Hypothalamus (tissue), 51 donors: Measurements from ENCODE around the gene OCA2.

Experiments
- DNase-seq, 51 donors: peaks; one replicate each; lab custom pipeline; 2025; lab: John Stamatoyannopoulos, UW

The OCA2 gene

GRCh38 chr15:27897481-27897880 lies 201.6 kb downstream of the OCA2 start:
- DNase-seq = no peak

GRCh38 chr15:27894645-27895044 lies 204.5 kb downstream of the OCA2 start:
- DNase-seq = no peak

GRCh38 chr15:27889258-27889657 lies 209.9 kb downstream of the OCA2 start:
- no peak for DNase-seq

GRCh38 chr15:27885201-27885600 lies 213.9 kb downstream of the OCA2 start:
- no peak for DNase-seq

GRCh38 chr15:27884726-27885125 lies 214.4 kb downstream of the OCA2 start:
- DNase-seq = no peak

GRCh38 chr15:27878841-27879240 lies 220.3 kb downstream of the OCA2 start:
- DNase-seq = no peak

- DNase-seq = no peak
Measured at GRCh38 chr15:27873828-27874227, 225.3 kb downstream of the OCA2 start.

GRCh38 chr15:27873039-27873438 lies 226.1 kb downstream of the OCA2 start:
- no peak for DNase-seq

- no peak for DNase-seq
Measured at GRCh38 chr15:27872355-27872754, 226.8 kb downstream of the OCA2 start.

- DNase-seq = no peak
Measured at GRCh38 chr15:27871902-27872260, 227.2 kb downstream of the OCA2 start.

- DNase-seq = no peak
Measured at GRCh38 chr15:27871078-27871901, 227.8 kb downstream of the OCA2 start.

- DNase-seq = no peak
Measured at GRCh38 chr15:27870320-27870719, 228.8 kb downstream of the OCA2 start.

- no peak for DNase-seq
Measured at GRCh38 chr15:27869697-27870281, 229.3 kb downstream of the OCA2 start.

GRCh38 chr15:27868828-27869404 lies 230.2 kb downstream of the OCA2 start:
- DNase-seq = no peak

GRCh38 chr15:27867861-27868260 lies 231.3 kb downstream of the OCA2 start:
- DNase-seq = no peak

GRCh38 chr15:27866505-27867165 lies 232.5 kb downstream of the OCA2 start:
- no peak for DNase-seq

- DNase-seq = no peak
Measured at GRCh38 chr15:27865926-27866325, 233.2 kb downstream of the OCA2 start.

GRCh38 chr15:27865323-27865922 lies 233.7 kb downstream of the OCA2 start:
- no peak for DNase-seq

GRCh38 chr15:27864719-27865118 lies 234.4 kb downstream of the OCA2 start:
- no peak for DNase-seq

- DNase-seq = no peak
Measured at GRCh38 chr15:27864086-27864485, 235.0 kb downstream of the OCA2 start.

GRCh38 chr15:27863000-27863399 lies 236.1 kb downstream of the OCA2 start:
- DNase-seq = no peak
